Glomerular visceral epithelial cell (primary cell): ENCODE measurements around the gene RCOR1.
A peak's percentile ranks its signal among the peaks of the same experiment; 100 is the strongest.
"Not testable (repeated sequence)": the region's sequence is repeated elsewhere in the genome, so short reads cannot be mapped to it uniquely, and the experiment has no call there.

Source experiments
- DNase-seq: peaks from one replicate; pipeline ENCODE4 v3.0.0-alpha.2; 2016; ENCODE audit errors: extremely low spot score

The RCOR1 gene

DNA sequence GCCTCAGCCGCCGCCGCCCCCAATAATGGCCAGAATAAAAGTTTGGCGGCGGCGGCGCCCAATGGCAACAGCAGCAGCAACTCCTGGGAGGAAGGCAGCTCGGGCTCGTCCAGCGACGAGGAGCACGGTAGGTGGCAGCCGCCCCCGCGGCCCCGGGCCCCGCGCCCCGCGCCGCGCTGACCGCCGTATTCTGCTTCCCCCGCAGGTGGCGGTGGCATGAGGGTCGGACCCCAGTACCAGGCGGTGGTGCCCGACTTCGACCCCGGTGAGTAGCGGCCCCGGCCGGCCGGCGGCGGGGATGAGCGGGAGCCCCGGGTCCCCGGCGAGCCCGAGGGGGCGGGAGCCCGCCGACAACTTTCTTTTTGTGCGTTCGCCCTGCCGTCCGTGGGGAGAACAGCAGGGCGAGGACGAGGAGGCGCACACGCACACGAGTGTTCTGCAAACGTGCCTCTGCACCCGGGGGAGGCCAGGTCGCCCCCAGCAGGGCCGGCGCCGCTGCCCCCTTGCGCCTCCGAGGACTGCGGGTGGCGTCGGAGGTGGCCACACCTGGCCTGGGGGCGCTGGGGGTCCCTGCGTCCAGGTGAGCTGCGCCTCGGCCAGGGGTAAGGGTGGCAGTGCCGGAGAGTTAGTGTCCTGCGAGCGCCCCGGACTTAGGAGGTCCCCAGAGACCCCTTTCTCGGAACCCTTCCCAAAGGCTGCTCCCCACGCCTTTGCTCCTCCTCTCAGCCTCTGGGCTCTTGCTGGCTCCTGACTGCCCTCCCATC lies 794 bp downstream of the RCOR1 start:
- peak; percentile 48 for DNase-seq

DNA sequence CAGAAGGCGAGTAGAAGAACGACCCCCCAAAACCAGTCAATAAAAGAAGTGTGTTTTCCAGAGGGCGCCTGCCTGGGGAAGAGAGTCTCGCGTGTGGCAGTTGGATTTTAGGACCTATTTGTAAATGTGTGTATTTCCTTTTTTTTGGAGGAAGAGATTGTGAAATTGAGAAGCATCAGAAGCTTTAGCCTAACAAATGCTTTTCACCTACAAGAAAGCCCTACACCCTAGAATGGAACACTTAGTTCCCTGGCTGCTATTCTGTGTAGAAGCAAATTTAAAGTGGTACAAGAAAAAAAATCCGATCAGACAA lies 1.3 kb downstream of the RCOR1 start:
- no peak for DNase-seq

DNA sequence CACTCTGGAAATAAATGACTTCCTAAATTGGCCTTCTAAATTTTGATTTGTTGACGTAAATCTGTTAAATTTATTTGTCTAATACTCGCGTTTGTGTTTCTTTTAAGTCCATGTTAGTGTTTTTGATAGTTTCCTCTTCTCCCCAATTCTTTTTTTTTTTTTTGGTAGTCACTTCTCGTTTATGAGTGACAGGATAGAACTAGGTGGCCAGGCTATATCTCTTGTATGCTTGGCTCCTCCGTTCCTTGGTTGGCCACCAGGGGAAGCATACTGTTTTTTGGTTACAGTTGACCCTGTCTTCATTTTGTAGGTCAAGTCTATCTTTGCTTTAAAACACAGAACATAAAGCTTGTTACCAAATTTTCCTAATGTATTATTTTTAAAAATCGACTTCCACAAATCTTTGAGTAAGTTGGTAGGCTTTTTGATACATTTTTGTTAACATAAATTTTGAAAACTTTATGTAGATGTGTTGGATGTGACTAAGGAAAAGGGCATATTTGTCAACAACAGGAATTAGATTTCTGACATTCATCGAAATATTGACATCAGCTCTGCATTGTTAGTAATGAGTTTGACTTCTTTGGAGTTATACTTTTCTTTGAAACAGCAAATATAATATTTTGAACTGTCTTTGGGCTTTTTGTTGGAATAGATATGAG lies 2.2 kb downstream of the RCOR1 start:
- peak; percentile 66 for DNase-seq

DNA sequence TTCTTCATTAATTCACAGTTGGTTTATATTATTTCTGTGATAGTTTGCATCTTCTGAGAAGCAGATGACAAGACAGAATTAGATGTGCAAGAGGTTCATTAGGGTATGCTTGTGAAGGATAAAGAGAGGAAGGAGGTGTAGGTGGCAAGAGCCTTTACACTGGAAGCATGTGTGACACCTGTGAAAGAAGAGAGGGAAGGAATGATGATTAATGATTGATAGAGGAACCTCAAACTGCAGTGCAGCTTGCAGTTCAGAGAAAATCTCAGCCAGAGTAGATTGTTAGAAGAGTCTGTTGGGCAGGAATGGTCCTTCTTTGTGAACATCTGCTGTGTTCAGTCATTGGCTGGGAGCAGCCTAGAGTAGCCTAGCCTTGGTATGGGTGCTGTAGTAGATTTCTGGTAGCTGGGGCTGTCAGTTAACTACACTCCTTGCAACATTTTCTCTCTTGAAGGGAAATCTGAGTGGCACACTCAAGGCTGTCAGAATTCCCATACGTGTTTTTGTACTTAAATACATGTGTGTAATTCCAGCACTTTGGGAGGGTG lies 9.0 kb downstream of the RCOR1 start:
- DNase-seq, result no peak

DNA sequence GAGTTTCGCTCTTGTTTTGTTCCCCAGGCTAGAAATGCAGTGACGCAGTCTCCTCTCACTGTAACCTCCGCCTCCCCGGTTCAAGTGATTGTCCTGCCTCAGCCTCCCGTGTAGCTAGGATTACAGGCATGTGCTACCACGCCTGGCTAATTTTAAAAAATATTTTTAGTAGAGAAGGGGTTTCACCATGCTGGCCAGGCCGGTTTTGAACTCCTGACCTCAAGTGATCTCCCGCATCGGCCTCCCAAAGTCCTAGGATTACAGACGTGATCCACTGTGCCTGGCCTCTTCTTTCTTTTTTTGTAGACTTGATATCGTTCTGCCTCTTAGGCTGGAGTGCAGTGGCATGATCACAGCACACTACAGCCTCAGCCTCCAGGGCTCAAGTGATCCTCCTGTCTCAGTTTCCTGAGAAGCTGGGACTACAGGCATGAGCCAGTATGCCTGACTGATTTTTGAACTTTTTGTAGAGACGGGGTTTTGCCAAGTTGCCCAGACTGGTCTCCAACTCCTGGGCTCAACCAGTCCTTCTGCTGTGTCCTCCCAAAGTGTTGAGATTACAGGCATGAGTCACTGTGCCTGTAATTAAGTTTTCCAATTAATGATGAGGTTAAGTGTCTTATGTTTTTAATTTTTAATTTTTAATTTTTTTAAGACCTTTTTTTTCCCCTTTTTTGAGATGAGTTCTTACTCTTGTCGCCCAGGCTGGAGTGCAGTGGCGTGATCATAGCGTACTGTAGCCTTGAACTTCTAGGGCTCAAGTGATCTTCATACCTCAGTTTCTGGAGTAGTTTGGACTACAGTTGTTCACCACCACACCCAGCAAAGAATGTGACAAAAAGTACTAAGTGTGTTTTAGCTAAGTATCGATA lies 10.2 kb downstream of the RCOR1 start:
- DNase-seq, result no peak

DNA sequence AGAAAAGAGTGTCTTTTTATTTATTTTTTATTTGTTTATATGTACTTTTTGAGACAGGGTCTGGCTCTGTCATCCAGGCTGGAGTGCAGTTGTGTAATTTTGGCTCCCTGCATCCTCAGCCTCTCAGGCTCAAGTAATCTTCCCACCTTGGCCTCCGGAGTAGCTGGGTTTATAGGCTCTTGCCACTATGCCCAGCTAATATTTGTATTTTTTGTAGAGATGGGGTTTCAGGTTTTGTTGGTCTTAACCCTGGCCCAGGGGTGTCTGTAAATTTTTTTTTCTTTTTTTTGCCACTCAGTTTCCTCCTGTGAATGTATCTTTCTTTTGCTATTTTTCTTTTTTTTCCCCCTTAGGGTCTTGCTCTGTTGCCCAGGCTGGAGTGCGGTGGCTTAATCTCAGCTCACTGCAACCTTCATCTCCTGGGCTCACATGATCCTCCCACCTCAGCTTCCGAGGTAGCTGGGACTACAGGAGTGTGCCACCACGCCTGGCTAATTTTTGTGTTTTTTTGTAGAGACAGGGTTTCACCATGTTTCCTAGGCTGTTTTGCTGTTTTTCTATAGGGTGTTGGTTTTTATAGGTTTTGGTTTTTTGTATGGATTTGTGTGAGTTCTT lies 11.0 kb downstream of the RCOR1 start:
- no peak for DNase-seq

DNA sequence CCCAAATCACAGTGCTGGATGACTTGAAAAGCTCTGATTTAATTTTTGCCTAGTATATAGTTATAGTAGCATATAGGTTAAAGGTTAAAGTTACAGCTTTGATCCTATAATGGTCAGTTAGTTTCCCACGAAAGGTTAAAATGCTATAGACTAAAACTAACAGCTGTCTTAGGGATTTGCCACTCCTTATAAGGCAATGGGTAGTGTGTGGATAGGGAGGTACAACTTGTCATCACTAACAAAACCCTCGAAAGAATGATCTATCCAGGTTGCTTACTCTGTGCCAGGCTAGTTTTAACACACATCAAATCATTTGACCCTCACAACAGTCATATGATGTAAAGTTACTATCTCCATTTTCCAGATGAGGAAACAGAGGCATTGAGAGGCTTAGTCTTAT lies 11.7 kb downstream of the RCOR1 start:
- DNase-seq, result no peak

DNA sequence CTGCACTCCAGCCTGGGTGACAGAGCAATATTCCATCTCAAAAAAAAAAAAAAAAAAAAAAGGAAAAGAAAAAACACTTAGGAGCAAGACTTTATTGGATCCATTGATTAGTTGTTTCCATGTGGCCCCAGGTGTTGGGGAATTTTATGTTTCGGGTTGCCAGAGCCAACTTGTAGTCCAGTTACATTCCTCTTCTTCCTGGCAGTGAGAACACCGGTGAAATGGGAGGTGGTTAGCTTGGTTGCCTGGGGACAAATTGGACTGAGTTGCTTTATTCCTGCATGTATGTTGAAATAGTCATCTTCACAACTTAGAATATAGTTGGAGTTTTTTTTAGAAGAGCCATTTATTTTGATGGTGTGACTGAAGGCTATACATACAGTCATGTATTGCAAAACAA lies 12.6 kb downstream of the RCOR1 start:
- DNase-seq, result no peak

DNA sequence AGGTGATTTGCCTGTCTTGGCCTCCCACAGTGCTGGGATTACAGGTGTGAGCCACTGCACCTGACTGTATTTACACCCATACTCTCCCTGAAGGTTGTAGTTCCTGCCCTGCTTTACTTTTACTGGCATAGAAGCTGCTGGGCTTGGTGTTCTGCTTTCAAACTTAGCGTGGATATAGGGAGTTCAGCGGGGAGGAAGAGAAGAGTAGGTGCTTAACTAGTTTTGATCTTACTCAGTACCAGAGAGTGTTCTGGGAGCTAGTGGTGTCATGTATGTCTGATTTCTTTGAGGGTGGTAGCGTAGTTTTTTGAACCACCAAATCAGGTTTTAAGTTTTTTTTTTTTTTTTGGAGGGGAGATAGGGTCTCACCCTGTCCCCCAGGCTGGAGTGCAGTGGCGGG lies 13.8 kb downstream of the RCOR1 start:
- no peak for DNase-seq

DNA sequence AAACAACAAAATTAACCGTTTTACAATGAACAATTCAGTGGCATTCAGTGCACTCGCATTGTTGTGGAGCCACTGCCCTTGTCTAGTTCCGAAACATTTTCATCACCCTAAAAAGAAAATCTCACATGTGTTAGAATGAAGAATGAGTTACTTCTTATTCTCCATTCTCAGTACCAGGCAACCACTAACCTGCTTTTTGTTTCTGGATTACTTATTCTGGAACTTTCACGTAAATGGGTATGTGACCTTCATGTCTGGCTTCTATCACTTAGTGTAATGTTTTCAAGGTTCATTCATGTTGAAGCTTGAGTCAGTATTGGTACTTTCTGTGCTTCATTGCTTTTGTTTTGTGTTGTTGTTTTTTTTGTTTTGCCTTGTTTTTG lies 15.6 kb downstream of the RCOR1 start:
- DNase-seq, result no peak

DNA sequence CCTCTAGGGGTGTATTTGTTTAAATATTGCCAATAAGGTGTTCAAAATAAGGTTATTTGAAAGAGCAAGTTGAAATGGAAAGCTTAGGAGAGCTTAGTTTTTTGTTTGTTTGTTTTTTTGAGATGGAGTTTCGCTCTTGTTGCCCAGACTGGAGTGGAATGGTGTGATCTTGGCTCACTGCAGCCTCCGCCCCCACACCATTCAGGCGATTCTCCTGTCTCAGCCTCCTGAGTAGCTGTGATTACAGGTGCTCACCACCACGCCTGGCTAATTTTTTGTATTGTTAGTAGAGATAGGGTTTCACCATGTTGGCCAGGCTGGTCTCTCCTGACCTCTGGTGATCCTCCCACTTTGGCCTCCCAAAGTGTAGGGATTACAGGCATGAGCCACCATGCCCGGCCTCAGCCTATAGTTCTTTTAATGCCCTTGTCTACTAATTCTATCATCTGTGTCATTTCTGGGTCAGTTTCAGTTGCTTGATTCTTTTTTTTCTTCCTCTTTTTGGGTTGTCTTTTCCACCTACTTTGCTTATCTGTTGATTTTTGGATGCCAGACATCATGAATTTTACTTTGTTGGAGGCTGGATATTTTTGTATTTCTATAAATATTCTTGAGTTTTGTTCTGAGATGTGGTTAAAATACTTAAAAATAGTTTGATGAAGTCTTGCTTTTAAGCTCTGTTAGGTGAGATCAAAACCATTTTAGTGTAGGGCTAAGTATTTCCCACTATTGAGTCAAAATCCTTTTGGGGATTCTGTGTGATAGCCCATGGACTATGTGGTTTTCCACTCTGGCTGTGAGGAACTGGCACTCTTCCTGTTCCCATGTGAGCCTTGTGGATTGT lies 18.7 kb downstream of the RCOR1 start:
- DNase-seq, result no peak

DNA sequence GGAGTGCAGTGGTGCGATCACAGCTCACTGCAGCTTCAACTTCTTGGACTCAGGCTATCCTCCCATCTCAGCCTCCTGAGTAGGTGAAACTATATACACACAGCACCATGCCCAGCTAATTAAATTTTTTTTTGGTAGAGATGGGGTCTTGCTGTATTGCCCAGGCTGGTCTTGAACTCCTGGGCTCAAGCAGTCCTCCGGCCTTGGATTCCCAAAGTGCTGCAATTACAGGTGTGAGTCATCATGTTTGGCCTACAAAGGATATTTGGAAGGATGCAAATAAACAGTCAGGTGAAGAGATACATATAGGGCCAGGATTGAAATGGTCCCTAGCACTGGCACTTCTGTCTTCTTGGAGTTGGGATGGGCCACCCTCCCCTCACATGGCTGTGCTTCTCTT lies 23.9 kb downstream of the RCOR1 start:
- no peak for DNase-seq

DNA sequence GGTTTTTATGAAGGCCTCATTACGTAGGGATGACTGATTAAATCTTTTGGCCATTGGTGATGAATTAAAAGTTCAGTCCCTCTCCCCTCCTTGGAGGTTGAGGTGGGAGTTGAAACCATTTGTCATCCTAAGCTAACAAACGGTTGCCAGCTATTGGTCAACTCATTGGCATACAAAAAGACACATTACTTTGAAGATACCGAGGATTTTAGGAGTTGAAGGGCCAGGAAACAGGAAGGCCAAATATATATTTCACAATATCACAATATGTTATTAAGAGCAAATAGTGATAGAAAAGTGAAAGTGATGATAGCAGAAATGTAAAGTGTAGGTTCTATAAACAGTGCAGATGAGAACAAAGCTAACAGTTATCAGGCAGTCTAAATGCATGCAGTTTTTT lies 24.4 kb downstream of the RCOR1 start:
- no peak for DNase-seq

DNA sequence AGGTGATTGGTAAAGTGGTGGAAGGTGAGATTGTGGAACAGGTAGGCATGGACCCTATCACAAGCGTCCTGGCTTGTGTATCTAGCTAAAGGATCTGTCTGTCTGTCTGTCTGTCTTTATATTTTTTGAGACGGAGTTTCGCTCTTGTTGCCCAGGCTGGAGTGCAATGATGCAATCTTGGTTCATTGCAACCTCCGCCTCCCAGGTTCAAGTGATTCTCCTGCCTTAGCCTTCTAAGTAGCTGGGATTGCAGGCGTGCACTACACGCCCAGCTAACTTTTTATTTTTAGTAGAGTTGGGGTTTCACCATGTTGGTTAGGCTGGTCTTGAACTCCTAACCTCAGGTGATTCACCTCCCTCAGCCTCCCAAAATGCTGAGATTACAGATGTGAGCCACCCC lies 26.6 kb downstream of the RCOR1 start:
- not testable (repeated sequence) for DNase-seq

DNA sequence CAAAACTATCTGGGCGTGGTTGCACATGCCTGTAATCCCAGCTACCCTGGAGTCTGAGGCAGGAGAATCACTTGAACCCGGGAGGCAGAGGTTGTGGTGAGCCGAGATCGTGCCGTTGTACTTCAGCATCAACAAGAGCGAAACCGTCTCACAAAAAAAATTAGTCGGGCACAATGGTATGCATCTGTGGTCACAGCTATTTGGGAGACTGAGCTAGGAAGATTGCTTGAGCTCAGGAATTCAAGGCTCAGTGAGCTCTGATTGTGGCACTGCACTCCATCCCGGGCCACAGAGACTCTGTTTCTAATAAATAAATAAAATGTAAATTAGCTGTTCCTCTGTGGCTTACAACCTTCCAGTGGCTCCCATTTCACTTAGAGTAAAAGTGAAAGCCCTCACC lies 28.0 kb downstream of the RCOR1 start:
- DNase-seq, result peak; percentile 84

DNA sequence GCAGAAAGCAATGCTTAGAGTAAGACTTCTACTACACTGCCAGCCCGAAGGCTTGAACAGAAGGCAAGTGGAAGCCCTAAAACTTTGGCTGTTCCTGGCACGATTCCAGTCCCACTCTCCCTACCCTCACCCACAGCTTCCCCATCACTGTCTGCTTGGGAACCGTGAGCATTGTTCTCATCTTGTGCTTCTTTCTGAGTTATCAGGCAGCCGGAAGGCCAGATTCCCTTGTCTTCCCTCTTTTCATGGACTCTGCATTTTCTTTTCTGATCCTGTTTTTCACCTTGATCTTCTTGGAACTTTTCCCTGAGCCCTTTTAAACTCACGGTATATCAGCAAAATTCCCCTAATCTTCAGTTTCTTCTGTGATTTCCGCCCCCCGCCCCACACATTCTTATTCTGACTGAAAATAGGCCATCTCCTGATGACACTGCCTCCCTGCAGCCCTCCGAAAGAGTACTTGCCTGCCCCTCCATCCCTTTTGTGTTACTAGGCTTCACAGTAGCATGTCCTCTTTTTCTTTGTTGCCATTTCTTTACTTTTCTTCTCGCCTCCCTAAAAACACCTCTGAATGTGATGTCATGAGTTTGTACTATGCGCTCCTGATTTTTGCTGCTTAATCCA lies 29.9 kb downstream of the RCOR1 start:
- DNase-seq, result no peak

DNA sequence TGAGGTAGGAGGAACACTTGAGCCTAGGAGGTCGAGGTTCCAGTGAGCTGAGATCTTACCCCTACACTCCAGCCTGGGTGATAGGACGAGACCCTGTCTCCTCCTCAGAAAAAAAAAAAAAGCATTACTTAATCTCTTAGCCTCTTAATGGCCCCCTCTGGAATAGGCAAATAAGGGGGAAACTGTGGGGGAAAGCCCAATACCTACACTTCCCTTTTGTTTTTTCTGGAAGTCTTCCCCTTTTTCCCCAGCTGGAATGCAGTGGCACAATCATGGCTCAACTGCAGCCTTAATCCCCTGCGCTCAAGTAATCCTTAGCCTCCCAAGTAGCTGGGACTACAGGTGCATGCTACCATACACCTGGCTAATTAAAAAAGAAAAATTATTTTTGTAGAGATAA lies 32.2 kb downstream of the RCOR1 start:
- no peak for DNase-seq

DNA sequence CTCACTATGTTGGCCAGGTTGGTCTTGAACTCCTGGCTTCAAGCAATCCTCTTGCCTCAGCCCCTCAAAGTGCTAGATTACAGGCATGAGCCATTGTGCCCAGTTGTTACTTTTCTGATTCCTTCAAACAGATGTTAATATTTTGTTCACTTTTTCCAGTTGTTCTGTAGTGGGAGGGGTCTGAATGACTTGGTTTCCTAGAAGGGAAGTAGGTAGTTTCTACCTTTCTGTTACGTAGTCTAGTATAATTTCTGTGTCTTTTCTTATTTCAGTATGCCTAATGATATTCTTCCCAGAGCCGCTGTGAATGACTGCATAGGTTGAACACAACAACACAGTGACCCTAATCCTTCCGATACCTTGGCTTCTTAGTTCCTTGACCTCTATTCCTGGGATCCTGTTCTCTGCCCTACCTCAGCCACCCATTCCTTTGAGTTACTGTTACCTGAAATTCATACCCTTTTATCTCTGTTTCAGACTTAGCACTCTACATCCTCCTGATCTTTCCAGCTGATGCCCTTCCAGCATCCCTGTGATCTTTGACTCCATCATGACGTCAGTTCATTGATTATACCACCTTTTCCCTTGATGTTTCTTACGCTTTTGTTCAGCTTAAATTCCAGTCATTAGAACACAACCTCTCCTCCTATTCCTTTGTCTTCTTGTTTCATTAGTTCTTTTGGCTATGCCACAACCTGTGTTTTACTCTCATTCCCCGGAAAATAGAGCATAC lies 33.3 kb downstream of the RCOR1 start:
- no peak for DNase-seq

DNA sequence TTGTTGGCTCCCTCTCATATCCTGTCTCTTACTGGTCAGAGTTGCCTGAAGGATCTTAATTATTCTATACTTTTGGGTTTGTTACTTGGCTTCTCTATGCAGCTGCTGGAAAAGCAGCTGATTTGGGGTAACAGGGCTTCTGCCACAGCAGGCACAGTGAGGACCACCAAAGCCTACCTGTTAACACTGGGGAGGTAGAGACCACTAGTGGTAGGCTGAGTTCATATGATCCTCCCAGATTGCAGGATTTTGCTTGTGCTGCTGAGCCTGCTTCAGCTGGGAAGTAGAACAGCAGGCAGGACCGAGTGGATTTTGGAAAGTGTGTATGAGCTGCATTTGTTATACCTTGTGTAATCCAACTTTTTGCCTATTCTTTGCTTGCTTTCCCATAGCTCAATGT lies 34.1 kb downstream of the RCOR1 start:
- no peak for DNase-seq

DNA sequence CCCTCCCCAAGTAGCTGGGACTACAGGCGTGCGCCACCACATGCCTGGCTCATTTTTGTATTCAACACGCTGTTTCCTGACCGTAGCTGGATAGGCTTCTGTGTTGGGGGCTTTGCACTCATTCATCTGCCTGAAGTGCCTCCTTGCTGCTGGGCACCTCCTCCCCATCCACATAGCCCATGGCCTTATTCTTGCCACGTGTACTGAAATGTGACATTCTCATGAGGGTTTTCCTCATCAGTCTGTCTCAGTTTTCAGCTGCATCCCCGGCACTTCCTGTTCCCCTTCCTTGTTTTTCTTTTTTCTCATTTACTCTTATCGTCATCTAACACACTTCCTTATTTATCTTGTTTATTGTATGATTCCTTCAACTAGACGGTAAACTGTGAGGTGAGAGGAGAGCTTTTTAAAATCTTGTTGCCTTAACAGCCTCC lies 36.6 kb downstream of the RCOR1 start:
- no peak for DNase-seq
